Measurements from ENCODE around the gene PLEKHO2.

PLEKHO2 gene

DNA sequence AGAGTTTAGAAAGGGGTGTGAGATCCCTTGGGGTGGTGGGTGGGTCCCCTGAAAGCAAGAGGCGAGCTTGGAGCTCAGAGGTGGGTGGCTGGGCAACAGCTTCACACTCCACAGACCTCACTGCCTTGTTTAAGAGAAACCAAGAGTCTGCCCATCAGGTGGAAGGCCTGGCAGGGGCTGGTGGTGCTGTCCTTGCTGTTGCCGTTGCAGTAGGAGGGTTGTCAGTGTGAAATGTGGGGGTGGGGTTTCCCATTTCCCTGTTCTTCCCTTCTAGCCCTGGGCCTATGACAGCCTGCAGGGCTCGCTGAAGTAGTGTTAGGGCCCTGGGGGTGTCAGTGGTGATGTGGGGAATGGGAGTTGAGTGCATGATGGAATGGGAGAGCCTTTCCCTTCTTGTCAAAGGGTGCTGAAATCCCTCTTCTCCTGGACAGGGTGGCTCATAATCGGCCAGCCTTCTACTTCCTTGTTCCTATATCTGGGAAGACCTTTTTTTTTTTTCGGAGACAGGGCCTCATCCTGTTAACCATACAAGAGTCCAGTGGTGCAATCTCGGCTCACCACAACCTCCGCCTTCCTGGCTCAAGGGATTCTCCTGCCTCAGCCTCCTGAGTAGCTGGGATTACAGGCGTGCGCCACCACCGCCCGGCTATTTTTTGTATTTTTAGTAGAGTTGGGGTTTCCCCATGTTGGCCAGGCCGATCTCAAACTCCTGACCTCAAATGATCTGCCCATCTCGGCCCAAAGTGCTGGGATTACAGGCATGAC lies 4.3 kb downstream of the PLEKHO2 start:
- FAIRE-seq = no peak

DNA sequence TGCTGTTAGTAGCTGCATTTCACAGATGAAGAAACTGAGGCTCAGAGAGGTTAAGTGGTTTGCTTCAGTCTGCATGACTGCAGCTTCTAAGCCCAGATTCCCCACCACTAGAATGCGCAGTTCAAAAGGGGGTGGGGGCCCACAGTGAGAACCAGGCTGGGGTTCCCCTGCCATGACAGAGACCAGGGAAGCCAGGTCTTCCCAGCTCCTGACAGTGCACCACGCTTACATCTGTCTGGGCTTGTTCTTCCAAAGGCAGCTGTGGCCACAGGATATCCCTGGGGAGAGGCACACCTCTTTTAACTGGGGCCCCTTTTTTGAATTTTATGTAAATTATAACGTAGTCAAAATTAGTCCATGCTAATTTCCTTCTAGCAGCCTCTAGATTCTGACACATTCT lies 5.3 kb downstream of the PLEKHO2 start:
- DNase-seq (ENCODE audit: insufficient read length, low spot score) = no peak
- TF ChIP-seq TAF1 (IDR thresholded peaks at IDR 0.05; ENCODE audit: low read depth, low read length) (no peak), PAX5 (IDR thresholded peaks at IDR 0.05; ENCODE audit: insufficient read depth, low read length, severe bottlenecking) (no peak), POLR2A (IDR thresholded peaks at IDR 0.05; ENCODE audit: low read depth, low read length) (no peak)
- no peak for FAIRE-seq

More for the DNA sequence above, 4.3 kb downstream of the PLEKHO2 start:
- DNase-seq (ENCODE audit: insufficient read length, low spot score) = no peak
- TF ChIP-seq PAX5 (IDR thresholded peaks at IDR 0.05; ENCODE audit: insufficient read depth, low read length, severe bottlenecking) = no peak
- no peak for TF ChIP-seq POLR2AphosphoS5 (IDR thresholded peaks at IDR 0.05; ENCODE audit: low read depth, low read length)
- TF ChIP-seq TAF1 (IDR thresholded peaks at IDR 0.05; ENCODE audit: low read depth, low read length) = no peak
- no peak for TF ChIP-seq POLR2A (IDR thresholded peaks at IDR 0.05; ENCODE audit: low read depth, low read length)
- TF ChIP-seq POU2F2 (IDR thresholded peaks at IDR 0.05; ENCODE audit: low read depth, low read length) = no peak
- TF ChIP-seq SPI1 (IDR thresholded peaks at IDR 0.05; ENCODE audit: low read depth, low read length) = no peak

DNA sequence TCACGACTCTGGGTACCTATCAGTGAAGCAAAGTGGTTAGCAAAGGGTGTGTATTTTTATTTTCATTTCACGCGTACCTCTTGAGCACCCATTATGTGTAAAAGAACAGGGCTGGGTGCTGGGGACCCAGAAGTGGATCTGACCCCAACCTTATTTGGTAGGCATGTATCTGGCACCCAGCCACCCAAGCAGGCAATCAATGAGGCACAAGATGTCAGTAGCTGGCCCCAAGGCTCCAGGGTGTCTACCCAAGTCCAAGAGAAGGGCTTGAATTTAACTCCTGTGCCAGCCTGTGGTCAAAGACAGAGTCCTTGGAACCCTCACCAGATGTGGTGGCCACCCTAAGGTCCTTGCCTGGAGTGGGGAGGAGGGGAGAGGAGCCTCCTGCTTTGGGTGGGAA lies 5.7 kb downstream of the PLEKHO2 start:
- FAIRE-seq (no peak), DNase-seq (ENCODE audit: insufficient read length, low spot score) (no peak)
- TF ChIP-seq TAF1 (IDR thresholded peaks at IDR 0.05; ENCODE audit: low read depth, low read length) = no peak
- TF ChIP-seq PAX5 (IDR thresholded peaks at IDR 0.05; ENCODE audit: insufficient read depth, low read length, severe bottlenecking) = no peak
- no peak for TF ChIP-seq SPI1 (IDR thresholded peaks at IDR 0.05; ENCODE audit: low read depth, low read length)
- TF ChIP-seq POLR2AphosphoS5 (IDR thresholded peaks at IDR 0.05; ENCODE audit: low read depth, low read length) = no peak
- no peak for TF ChIP-seq POU2F2 (IDR thresholded peaks at IDR 0.05; ENCODE audit: low read depth, low read length)
- TF ChIP-seq POLR2A (IDR thresholded peaks at IDR 0.05; ENCODE audit: low read depth, low read length) = no peak

DNA sequence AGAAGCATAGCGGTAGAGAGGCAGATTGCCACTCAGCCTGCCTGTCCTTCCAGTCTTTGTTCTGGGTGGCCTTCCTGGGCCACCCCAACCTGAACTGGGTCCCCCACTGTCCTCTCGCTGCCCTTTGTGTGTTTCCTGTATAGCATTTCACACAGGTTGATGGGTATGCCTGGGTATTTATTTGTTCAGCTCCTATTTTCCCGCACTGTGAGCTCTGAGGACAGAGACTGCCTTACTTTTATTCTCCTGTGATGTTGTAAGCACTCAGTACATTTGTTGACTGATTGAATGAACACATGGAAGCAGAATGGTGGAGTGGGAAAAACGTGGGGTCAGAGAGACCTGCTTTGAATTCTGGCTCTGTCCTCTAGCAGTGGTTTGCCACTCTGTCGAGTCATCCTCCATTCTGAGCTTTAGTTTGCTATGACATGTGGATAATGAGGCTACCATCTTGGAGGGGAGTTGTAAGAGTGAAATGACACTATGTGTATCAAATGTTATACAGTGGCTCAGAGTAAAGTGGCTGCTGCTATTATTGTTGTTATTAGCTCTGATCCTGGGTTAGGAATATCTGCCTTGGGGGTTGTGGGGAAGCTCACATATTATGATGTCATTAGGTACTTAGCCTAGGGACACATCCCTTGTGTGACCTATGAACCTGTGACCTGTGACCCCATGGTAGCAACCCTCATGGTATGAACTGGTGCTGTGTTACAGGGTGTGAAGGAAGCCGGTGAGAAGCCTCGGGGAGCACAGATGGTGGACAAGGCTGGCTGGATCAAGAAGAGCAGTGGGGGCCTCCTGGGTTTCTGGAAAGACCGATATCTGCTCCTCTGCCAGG lies 6.4 kb downstream of the PLEKHO2 start:
- TF ChIP-seq PAX5 (IDR thresholded peaks at IDR 0.05; ENCODE audit: insufficient read depth, low read length, severe bottlenecking) = no peak
- TF ChIP-seq POU2F2 (IDR thresholded peaks at IDR 0.05; ENCODE audit: low read depth, low read length) = no peak
- no peak for TF ChIP-seq POLR2AphosphoS5 (IDR thresholded peaks at IDR 0.05; ENCODE audit: low read depth, low read length)
- no peak for TF ChIP-seq TAF1 (IDR thresholded peaks at IDR 0.05; ENCODE audit: low read depth, low read length)
- no peak for TF ChIP-seq POLR2A (IDR thresholded peaks at IDR 0.05; ENCODE audit: low read depth, low read length)
- no peak for TF ChIP-seq SPI1 (IDR thresholded peaks at IDR 0.05; ENCODE audit: low read depth, low read length)
- DNase-seq (ENCODE audit: insufficient read length, low spot score) (no peak), FAIRE-seq (no peak)

DNA sequence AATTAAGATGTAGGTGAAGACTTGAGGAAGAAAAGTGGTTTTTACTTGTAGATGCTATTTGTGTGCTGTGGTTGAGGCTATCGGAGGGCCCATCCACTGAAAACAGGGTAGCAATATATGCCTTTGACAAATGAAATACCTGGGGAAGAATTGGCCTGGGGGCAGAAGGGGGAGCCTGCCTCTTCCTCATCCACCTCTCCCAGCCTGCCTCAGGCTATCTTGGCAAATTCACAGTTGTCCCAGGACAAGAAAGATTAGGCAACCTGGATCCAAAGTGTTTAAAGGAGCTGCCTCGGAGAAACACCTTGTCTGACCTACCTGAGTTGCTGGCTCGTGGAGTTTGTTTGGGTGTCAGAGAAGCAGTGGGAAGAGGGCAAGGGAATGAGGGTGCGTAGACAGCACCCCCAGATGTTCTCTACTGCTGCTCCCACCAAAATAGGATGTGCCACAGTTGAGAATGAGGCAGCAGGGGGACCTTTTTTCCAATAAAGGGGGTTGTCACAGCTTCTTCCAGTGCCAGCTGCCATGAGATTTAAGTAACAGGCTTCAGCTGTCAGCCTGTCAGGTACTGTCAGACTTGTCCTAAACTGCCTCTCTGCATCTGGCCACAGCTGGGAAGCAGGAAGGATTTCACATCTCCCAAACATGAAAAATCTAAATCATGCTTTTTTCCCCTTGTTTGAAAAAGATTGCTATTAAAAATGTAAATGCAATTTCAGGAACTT lies 9.2 kb downstream of the PLEKHO2 start:
- TF ChIP-seq POLR2A (IDR thresholded peaks at IDR 0.05; ENCODE audit: low read depth, low read length) (no peak), SPI1 (IDR thresholded peaks at IDR 0.05; ENCODE audit: low read depth, low read length) (no peak), POU2F2 (IDR thresholded peaks at IDR 0.05; ENCODE audit: low read depth, low read length) (no peak), POLR2AphosphoS5 (IDR thresholded peaks at IDR 0.05; ENCODE audit: low read depth, low read length) (no peak), PAX5 (IDR thresholded peaks at IDR 0.05; ENCODE audit: insufficient read depth, low read length, severe bottlenecking) (no peak), TAF1 (IDR thresholded peaks at IDR 0.05; ENCODE audit: low read depth, low read length) (no peak)
- no peak for FAIRE-seq
- no peak for DNase-seq (ENCODE audit: insufficient read length, low spot score)

DNA sequence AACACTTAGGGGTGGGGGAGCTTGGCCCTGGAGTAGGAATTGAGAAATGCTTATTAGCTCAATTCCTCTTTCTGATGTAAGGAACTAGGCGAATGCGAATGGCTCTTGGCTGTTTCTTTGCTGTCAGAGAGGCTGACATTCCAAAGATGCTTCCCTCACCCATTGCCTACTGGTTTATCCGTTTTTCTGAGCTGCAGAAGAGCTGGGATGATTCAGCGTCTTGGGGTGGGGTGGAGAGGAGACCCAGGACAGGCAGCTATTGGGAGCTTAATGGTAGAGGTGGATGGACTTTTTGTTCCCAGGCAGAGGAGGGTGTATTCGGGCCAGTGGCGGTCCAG lies 9.8 kb downstream of the PLEKHO2 start:
- DNase-seq (ENCODE audit: insufficient read length, low spot score) (no peak), FAIRE-seq (no peak)
- no peak for TF ChIP-seq TAF1 (IDR thresholded peaks at IDR 0.05; ENCODE audit: low read depth, low read length)
- no peak for TF ChIP-seq PAX5 (IDR thresholded peaks at IDR 0.05; ENCODE audit: insufficient read depth, low read length, severe bottlenecking)
- TF ChIP-seq SPI1 (IDR thresholded peaks at IDR 0.05; ENCODE audit: low read depth, low read length) = no peak; the same call in 1 of the 2 replicates
- no peak for TF ChIP-seq POLR2AphosphoS5 (IDR thresholded peaks at IDR 0.05; ENCODE audit: low read depth, low read length)

DNA sequence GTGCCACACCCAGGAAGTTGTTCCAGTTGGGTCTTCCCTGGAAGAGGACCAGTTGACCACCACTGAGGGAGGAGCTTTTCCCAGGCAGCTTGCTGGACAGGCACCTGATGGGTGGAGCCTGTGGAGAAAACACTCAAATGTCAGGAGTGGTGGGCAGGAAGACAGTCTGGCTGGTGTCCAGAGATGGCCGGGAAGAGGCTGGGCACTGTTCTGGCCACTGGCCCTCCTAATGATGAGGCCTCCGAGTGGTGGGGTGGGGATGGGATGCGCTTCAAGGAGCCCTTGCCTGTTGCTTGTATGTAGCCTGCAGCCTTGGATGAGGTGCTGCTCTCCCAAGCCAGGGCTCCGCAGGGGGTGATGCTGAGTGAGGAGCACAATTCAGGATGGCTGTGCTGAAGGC lies 12.3 kb downstream of the PLEKHO2 start:
- TF ChIP-seq TAF1 (IDR thresholded peaks at IDR 0.05; ENCODE audit: low read depth, low read length) = no peak
- no peak for TF ChIP-seq POLR2A (IDR thresholded peaks at IDR 0.05; ENCODE audit: low read depth, low read length)
- TF ChIP-seq POLR2AphosphoS5 (IDR thresholded peaks at IDR 0.05; ENCODE audit: low read depth, low read length) = no peak
- TF ChIP-seq SPI1 (IDR thresholded peaks at IDR 0.05; ENCODE audit: low read depth, low read length) = no peak
- TF ChIP-seq POU2F2 (IDR thresholded peaks at IDR 0.05; ENCODE audit: low read depth, low read length) = no peak
- TF ChIP-seq PAX5 (IDR thresholded peaks at IDR 0.05; ENCODE audit: insufficient read depth, low read length, severe bottlenecking) = no peak
- FAIRE-seq (no peak), DNase-seq (ENCODE audit: insufficient read length, low spot score) (no peak)

DNA sequence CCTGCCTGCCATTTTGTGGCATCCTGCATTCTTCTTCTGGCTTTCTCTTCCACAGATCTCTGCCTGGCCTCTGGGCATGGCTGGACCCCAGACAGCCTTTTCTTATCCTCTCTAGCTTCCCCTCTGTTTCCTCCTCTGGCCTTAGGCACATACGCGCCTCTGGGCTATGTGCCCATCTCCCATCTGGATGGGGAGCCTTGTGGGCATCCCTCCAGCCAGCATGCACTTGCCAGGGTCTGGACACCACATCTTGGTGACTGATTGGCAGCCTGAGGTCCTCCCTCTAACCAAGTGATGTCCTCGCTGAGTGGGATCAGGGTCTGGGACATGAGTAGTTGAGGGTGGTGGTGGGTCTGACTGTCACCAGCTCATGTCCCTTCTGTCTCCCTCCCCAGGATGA lies 12.8 kb downstream of the PLEKHO2 start:
- DNase-seq (ENCODE audit: insufficient read length, low spot score) = no peak
- no peak for TF ChIP-seq POU2F2 (IDR thresholded peaks at IDR 0.05; ENCODE audit: low read depth, low read length)
- no peak for TF ChIP-seq PAX5 (IDR thresholded peaks at IDR 0.05; ENCODE audit: insufficient read depth, low read length, severe bottlenecking)
- no peak for TF ChIP-seq TAF1 (IDR thresholded peaks at IDR 0.05; ENCODE audit: low read depth, low read length)
- TF ChIP-seq SPI1 (IDR thresholded peaks at IDR 0.05; ENCODE audit: low read depth, low read length) = no peak
- no peak for TF ChIP-seq POLR2A (IDR thresholded peaks at IDR 0.05; ENCODE audit: low read depth, low read length)
- TF ChIP-seq POLR2AphosphoS5 (IDR thresholded peaks at IDR 0.05; ENCODE audit: low read depth, low read length) = no peak
- no peak for FAIRE-seq
